GM23338 (cell line): ENCODE data around the gene CCDC137. TPM values are rescaled to one million over a fixed set of nuclear protein-coding genes. Genes with fewer than 3 reads are reported as not detected.

Experiments used
- ATAC-seq: fragments of 200-7000 bp; cut with Tn5 transposase; 3 replicates; pipeline ENCODE4 v1.9.1; 2020
- DNase-seq: peaks from one replicate; pipeline ENCODE4 v3.0.0-alpha.2; 2015; ENCODE audit warnings: low spot score
- H2AFZ ChIP-seq: fragments of 200-600 bp; sonication (generic); 2 replicates; pipeline ENCODE4 v1.8.0; 2016; ENCODE audit warnings: antibody characterized with exemption, mild to moderate bottlenecking, moderate library complexity
- H3F3A ChIP-seq: fragments of 200-600 bp; sonication (generic); replicated peaks from 2 replicates; pipeline ENCODE4 v1.8.0; 2017; ENCODE audit warnings: antibody characterized with exemption, mixed run types, low read depth
- H3K27ac ChIP-seq: fragments of 200-600 bp; sonication (generic); 2 replicates; pipeline ENCODE4 v1.6.1; 2016; ENCODE audit warnings: low read depth
- H3K27me3 ChIP-seq: fragments of 200-600 bp; sonication (generic); 2 replicates; pipeline ENCODE4 v1.8.0; 2016; ENCODE audit warnings: mild to moderate bottlenecking, mixed run types, moderate library complexity; ENCODE audit not compliant: insufficient read depth
- H3K36me3 ChIP-seq: fragments of 200-600 bp; sonication (generic); 2 replicates; pipeline ENCODE4 v1.8.0; 2016; ENCODE audit warnings: mild to moderate bottlenecking; ENCODE audit not compliant: insufficient read depth
- H3K4me1 ChIP-seq: fragments of 200-600 bp; sonication (generic); 2 replicates; pipeline ENCODE4 v1.8.0; 2016; ENCODE audit warnings: mild to moderate bottlenecking, moderate library complexity; ENCODE audit not compliant: insufficient read depth
- H3K4me2 ChIP-seq: fragments of 200-600 bp; sonication (generic); 2 replicates; pipeline ENCODE4 v1.7.1; 2017; ENCODE audit warnings: mixed run types
- H3K4me3 ChIP-seq: fragments of 200-600 bp; sonication (generic); 2 replicates; pipeline ENCODE4 v1.6.1; 2016; ENCODE audit warnings: mixed run types
- H3K79me2 ChIP-seq: fragments of 200-600 bp; sonication (generic); replicated peaks from 2 replicates; pipeline ENCODE4 v1.8.0; 2017; ENCODE audit warnings: mild to moderate bottlenecking; ENCODE audit not compliant: insufficient read depth
- H3K9me2 ChIP-seq: fragments of 200-600 bp; sonication (generic); 2 replicates; pipeline ENCODE4 v1.8.0; 2017; ENCODE audit not compliant: insufficient read depth
- H4K20me1 ChIP-seq: fragments of 200-600 bp; sonication (generic); replicated peaks from 2 replicates; pipeline ENCODE4 v1.8.0; 2017; ENCODE audit warnings: mild to moderate bottlenecking; ENCODE audit not compliant: insufficient read depth
- H3K27ac Mint-ChIP-seq: 2 replicates; pipeline ENCODE4 v1.8.0; 2020; ENCODE audit warnings: inconsistent platforms, mild to moderate bottlenecking, moderate library complexity, mixed read lengths
- H3K27me3 Mint-ChIP-seq: 3 replicates; pipeline ENCODE4 v1.8.0; 2022; ENCODE audit warnings: low read depth, mild to moderate bottlenecking, moderate library complexity, mixed read lengths, inconsistent platforms; ENCODE audit not compliant: insufficient read depth, poor library complexity
- H3K36me3 Mint-ChIP-seq: 3 replicates; pipeline ENCODE4 v1.8.0; 2021; ENCODE audit warnings: low read depth, mild to moderate bottlenecking, inconsistent platforms, moderate library complexity, mixed read lengths
- H3K4me1 Mint-ChIP-seq: 3 replicates; pipeline ENCODE4 v1.8.0; 2020; ENCODE audit warnings: mild to moderate bottlenecking, inconsistent platforms, mixed read lengths
- H3K4me3 Mint-ChIP-seq: 3 replicates; pipeline ENCODE4 v1.8.0; 2021; ENCODE audit warnings: moderate library complexity, mild to moderate bottlenecking, inconsistent platforms, mixed read lengths
- H3K9me3 Mint-ChIP-seq: 3 replicates; pipeline ENCODE4 v1.8.0; 2020; ENCODE audit warnings: moderate library complexity, mild to moderate bottlenecking, inconsistent platforms, mixed read lengths
- CREB1 ChIP-seq: fragments of 250-450 bp; sonication (Bioruptor Pico); IDR thresholded peaks from 2 replicates; pipeline ENCODE4 v1.5.0; 2020; ENCODE audit warnings: low read depth, mild to moderate bottlenecking, moderate library complexity
- EZH2phosphoT487 ChIP-seq: fragments of 200-600 bp; sonication (generic); IDR thresholded peaks from one replicate; pipeline ENCODE4 v1.8.1; 2018; ENCODE audit warnings: antibody characterized with exemption; ENCODE audit not compliant: unreplicated experiment
- JUNB ChIP-seq: IDR thresholded peaks from one replicate; pipeline ENCODE4 v1.6.1; 2016; ENCODE audit warnings: antibody characterized with exemption; ENCODE audit not compliant: unreplicated experiment
- NANOG ChIP-seq: IDR thresholded peaks from 2 replicates; pipeline ENCODE4 v1.6.1; 2016; ENCODE audit warnings: antibody characterized with exemption, borderline replicate concordance
- POLR2AphosphoS5 ChIP-seq: IDR thresholded peaks from 2 replicates; pipeline ENCODE4 v1.6.1; 2016; ENCODE audit warnings: antibody characterized with exemption, low read depth
- STAT1 ChIP-seq: IDR thresholded peaks from one replicate; pipeline ENCODE4 v1.6.1; 2016; ENCODE audit warnings: antibody characterized with exemption; ENCODE audit not compliant: unreplicated experiment
- ZNF114 ChIP-seq: fragments of 250-450 bp; sonication (Bioruptor Pico); IDR thresholded peaks from 2 replicates; pipeline ENCODE4 v1.5.0; 2020; ENCODE audit warnings: mild to moderate bottlenecking, moderate library complexity
- polyA plus RNA-seq: library from polyadenylated mRNA; unstranded; fragments of >200 nt; fragmentation: Nextera tagmentation; extraction: Ambion mirVana; gene quantifications from 2 replicates; pipeline ENCODE4 v1.2.1, GENCODE V29; 2016
- total RNA-seq: library from RNA; depleted of rRNA; stranded (reverse); fragments of >200 nt; shearing (Covaris generic); gene quantifications from 2 replicates; pipeline ENCODE4 v1.2.3, GENCODE V29; 2014
- TF ChIP-seq, protein P1 (sequence below): IDR thresholded peaks from one replicate; pipeline ENCODE4 v1.6.1; 2018; ENCODE audit warnings: antibody characterized with exemption; ENCODE audit not compliant: unreplicated experiment
- TF ChIP-seq, protein P2 (sequence below), 2 experiments: fragments of 200-600 bp in 1 of 2; sonication (generic) in 1 of 2; conservative IDR thresholded peaks; 2 replicates each; pipeline versions ENCODE4 v1.5.1 to v1.6.1; 2016 to 2017; ENCODE audit warnings: antibody characterized with exemption in 2 of 2, low read depth in 2 of 2, mild to moderate bottlenecking in 2 of 2, moderate library complexity in 1 of 2
- TF ChIP-seq, protein P3 (sequence below): IDR thresholded peaks from 2 replicates; pipeline ENCODE4 v1.6.1; 2016; ENCODE audit warnings: antibody characterized with exemption

The CCDC137 gene
- total and polyA plus RNA-seq, 2 experiments from 2014 or later, result 26.1 to 73.4 TPM

DNA sequence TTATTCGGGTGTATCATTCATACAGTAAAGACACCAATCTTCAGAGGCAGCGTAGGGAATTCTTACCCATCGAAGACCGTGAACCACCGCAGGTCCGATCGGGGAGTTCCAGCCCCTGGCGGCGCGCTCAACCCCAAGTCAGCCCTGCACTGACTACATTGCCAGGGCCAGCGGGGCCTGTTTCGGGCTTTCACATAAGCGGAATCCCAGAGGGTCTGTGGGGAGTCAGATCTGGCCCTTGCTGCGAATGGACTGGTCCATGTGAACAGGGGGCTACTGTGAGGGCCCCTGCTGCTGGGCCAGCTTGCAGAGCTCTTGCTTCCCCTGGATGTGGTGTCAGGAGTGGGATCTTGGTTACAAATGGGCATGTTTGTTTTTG lies 17.8 kb upstream of the CCDC137 start (continued):
- TF ChIP-seq, protein P1, sequence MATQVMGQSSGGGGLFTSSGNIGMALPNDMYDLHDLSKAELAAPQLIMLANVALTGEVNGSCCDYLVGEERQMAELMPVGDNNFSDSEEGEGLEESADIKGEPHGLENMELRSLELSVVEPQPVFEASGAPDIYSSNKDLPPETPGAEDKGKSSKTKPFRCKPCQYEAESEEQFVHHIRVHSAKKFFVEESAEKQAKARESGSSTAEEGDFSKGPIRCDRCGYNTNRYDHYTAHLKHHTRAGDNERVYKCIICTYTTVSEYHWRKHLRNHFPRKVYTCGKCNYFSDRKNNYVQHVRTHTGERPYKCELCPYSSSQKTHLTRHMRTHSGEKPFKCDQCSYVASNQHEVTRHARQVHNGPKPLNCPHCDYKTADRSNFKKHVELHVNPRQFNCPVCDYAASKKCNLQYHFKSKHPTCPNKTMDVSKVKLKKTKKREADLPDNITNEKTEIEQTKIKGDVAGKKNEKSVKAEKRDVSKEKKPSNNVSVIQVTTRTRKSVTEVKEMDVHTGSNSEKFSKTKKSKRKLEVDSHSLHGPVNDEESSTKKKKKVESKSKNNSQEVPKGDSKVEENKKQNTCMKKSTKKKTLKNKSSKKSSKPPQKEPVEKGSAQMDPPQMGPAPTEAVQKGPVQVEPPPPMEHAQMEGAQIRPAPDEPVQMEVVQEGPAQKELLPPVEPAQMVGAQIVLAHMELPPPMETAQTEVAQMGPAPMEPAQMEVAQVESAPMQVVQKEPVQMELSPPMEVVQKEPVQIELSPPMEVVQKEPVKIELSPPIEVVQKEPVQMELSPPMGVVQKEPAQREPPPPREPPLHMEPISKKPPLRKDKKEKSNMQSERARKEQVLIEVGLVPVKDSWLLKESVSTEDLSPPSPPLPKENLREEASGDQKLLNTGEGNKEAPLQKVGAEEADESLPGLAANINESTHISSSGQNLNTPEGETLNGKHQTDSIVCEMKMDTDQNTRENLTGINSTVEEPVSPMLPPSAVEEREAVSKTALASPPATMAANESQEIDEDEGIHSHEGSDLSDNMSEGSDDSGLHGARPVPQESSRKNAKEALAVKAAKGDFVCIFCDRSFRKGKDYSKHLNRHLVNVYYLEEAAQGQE, result no peak
- TF ChIP-seq JUNB, result no peak
- TF ChIP-seq CREB1 (CRISPR knock-in tag), result no peak
- no peak for TF ChIP-seq EZH2phosphoT487
- no peak for TF ChIP-seq NANOG
- TF ChIP-seq, protein P2, sequence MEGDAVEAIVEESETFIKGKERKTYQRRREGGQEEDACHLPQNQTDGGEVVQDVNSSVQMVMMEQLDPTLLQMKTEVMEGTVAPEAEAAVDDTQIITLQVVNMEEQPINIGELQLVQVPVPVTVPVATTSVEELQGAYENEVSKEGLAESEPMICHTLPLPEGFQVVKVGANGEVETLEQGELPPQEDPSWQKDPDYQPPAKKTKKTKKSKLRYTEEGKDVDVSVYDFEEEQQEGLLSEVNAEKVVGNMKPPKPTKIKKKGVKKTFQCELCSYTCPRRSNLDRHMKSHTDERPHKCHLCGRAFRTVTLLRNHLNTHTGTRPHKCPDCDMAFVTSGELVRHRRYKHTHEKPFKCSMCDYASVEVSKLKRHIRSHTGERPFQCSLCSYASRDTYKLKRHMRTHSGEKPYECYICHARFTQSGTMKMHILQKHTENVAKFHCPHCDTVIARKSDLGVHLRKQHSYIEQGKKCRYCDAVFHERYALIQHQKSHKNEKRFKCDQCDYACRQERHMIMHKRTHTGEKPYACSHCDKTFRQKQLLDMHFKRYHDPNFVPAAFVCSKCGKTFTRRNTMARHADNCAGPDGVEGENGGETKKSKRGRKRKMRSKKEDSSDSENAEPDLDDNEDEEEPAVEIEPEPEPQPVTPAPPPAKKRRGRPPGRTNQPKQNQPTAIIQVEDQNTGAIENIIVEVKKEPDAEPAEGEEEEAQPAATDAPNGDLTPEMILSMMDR (conservative IDR thresholded peaks at IDR 0.05; ENCODE audit: low read depth in 2 of 2), result no peak
- no peak for TF ChIP-seq ZNF114 (CRISPR knock-in tag)

DNA sequence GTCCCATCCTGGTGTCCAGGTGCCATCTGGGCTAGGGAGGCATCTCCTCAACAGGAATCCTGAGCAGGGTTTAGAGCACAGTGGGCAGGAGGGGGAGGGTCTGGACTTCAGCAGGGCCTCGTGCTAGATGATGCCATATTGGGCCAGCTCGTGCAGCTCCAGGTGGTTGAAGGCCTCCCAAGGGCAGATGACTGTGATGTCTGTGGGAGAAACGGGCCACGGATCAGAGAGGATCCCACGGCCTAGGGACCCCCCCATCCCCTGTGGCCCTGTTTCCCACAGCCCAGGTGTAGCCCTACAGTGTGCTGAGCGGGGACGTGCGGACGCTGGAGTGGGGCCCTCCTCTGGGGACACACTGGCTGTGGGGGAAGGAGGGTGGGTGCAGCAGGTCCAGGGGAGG lies 15.6 kb upstream of the CCDC137 start:
- H3K4me1 ChIP-seq, result peaks cover 24% of the 10 kb centered on the region
- no peaks in the 10 kb centered on the region for H3K36me3 ChIP-seq
- no peaks in the 10 kb centered on the region for H3K36me3 Mint-ChIP-seq
- no peak overlapping the region for H3K4me3 Mint-ChIP-seq
- TF ChIP-seq POLR2AphosphoS5 (no peak), EZH2phosphoT487 (no peak)
- peaks cover 14% of the 10 kb centered on the region for H3K4me1 Mint-ChIP-seq
- no peak overlapping the region for H2AFZ ChIP-seq
- ATAC-seq (no peak), DNase-seq (no peak)
- peaks cover 13% of the 10 kb centered on the region; the same call in 1 of the 2 replicates for H3F3A ChIP-seq
- H3K9me3 Mint-ChIP-seq, result peaks cover 9% of the 10 kb centered on the region; the same call in 1 of the 3 replicates
- H3K27me3 ChIP-seq, result peaks cover 34% of the 10 kb centered on the region
- H3K4me3 ChIP-seq, result no peak overlapping the region
- no peaks in the 10 kb centered on the region for H3K79me2 ChIP-seq
- H3K27ac Mint-ChIP-seq, result no peak overlapping the region
- no peak overlapping the region for H3K4me2 ChIP-seq
- H4K20me1 ChIP-seq, result no peaks in the 10 kb centered on the region
- H3K9me2 ChIP-seq, result no peaks in the 10 kb centered on the region
- peaks cover 42% of the 10 kb centered on the region for H3K27me3 Mint-ChIP-seq
- H3K27ac ChIP-seq, result no peak overlapping the region

DNA sequence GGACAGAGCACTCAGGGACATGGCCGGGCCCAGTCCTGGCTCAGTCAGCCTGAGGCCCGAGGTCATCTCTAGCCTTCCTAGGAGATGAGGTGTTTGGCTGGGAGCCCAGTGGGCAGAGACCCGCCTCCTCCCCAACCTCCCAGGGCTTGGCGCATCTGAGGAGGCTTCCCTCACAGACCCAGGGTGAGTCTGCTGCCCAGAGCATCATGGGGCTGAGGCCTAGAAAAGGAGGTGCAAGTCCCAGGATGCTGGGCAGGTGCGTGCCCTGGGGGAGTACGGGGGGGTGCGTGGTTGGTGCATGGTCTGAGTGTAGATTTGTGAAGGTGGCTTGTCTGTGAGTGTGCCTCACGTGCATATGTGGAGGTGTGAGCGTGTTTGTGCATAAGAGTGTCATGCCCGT lies 14.8 kb upstream of the CCDC137 start:
- no peaks in the 10 kb centered on the region for H3K36me3 ChIP-seq
- ATAC-seq (no peak), DNase-seq (no peak)
- no peaks in the 10 kb centered on the region for H3K79me2 ChIP-seq
- H3K4me3 ChIP-seq, result no peak overlapping the region
- no peaks in the 10 kb centered on the region for H3K36me3 Mint-ChIP-seq
- H3K4me1 Mint-ChIP-seq, result peaks cover 14% of the 10 kb centered on the region
- peaks cover 32% of the 10 kb centered on the region for H3K27me3 ChIP-seq
- H3K9me3 Mint-ChIP-seq, result peaks cover 9% of the 10 kb centered on the region; the same call in 1 of the 3 replicates
- H4K20me1 ChIP-seq, result no peaks in the 10 kb centered on the region
- H3K4me1 ChIP-seq, result peaks cover 24% of the 10 kb centered on the region
- H3K9me2 ChIP-seq, result no peaks in the 10 kb centered on the region
- H3K27ac ChIP-seq, result no peak overlapping the region
- no peak overlapping the region for H3K27ac Mint-ChIP-seq
- no peak overlapping the region for H3K4me3 Mint-ChIP-seq
- peaks cover 36% of the 10 kb centered on the region for H3K27me3 Mint-ChIP-seq
- no peak overlapping the region for H3K4me2 ChIP-seq
- no peak overlapping the region for H2AFZ ChIP-seq
- H3F3A ChIP-seq, result peaks cover 12% of the 10 kb centered on the region; the same call in 1 of the 2 replicates
- TF ChIP-seq POLR2AphosphoS5 (no peak), CREB1 (CRISPR knock-in tag) (no peak), STAT1 (no peak), EZH2phosphoT487 (no peak), ZNF114 (CRISPR knock-in tag) (no peak), JUNB (no peak)
- TF ChIP-seq, protein P3, sequence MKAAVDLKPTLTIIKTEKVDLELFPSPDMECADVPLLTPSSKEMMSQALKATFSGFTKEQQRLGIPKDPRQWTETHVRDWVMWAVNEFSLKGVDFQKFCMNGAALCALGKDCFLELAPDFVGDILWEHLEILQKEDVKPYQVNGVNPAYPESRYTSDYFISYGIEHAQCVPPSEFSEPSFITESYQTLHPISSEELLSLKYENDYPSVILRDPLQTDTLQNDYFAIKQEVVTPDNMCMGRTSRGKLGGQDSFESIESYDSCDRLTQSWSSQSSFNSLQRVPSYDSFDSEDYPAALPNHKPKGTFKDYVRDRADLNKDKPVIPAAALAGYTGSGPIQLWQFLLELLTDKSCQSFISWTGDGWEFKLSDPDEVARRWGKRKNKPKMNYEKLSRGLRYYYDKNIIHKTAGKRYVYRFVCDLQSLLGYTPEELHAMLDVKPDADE, result no peak
- TF ChIP-seq, protein P2 (conservative IDR thresholded peaks at IDR 0.05; ENCODE audit: low read depth in 2 of 2), result no peak
